HCEC 1CT (cell line): ENCODE data around the gene TUBB.
"Not testable (repeated sequence)": the region's sequence is repeated elsewhere in the genome, so short reads cannot be mapped to it uniquely, and the experiment has no call there.

Experiments
- DNase-seq: peaks from one replicate; pipeline ENCODE4 v3.0.0-alpha.2; 2017

The TUBB gene

DNA sequence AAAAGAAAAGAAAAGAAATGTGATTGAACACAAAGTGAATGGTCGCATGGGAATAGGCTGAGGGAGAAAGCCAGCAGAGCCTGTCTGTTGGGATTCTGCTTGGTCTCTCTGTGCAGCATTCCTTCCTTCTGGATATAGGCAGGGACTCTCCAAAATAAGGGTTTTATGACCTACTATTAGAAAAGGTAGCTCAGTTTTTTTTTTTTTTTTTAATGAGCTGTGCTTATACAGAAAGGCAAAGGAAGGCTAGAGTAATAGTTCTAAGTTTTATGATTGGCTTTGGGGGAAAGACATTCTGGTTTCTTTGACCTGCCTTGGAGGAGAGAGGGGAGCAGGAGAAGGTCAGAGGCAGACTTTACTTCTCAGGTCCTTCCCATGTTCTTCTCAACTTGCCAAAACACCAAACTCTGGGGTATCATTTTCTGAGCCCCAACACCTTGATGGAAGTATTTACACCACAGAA is 43.0 kb downstream of the TUBB start:
- DNase-seq: no peak

GRCh38 chr6:30763618-30764489 is 43.7 kb downstream of the TUBB start:
- DNase-seq: no peak

DNA sequence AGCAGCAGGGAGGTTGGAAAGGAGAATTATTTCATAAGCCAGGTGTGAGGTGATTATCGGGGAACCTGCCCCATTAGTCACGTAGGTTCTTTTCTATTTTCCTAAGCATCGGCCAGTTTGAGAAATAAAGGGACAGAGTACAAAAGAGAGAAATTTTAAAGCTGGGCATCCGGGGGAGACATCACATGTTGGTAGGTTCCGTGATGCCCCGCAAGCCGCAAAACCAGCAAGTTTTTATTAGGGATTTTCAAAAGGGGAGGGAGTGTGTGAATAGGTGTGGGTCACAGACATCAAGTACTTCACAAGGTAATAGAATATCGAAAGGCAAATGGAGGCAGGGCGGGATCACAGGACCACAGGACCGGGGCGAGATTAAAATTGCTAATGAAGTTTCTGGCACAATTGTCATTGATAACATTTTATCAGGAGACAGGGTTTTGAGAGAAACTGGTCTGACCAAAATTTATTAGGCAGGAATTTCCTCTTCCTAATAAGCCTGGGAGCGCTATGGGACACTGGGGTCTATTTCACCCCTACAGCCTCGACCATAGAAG is 44.4 kb downstream of the TUBB start:
- DNase-seq: not testable (repeated sequence)

DNA sequence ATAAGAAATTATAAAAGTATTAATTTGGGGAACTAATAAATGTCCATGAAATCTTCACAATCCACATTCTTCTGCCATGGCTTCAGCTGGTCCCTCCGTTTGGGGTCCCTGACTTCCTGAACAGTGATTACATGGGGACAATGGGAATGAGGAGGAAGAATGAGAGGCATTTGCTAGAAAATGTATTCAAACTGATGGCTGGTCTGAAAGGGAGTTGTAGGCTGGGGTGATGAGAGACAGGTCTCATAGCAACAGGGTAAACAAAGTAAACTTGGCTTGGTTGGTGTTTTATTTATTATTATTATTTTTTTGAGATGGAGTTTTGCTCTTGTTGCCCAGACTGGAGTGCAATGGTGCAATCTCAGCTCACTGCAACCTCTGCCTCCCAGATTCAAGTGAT is 45.3 kb downstream of the TUBB start:
- DNase-seq: not testable (repeated sequence)

DNA sequence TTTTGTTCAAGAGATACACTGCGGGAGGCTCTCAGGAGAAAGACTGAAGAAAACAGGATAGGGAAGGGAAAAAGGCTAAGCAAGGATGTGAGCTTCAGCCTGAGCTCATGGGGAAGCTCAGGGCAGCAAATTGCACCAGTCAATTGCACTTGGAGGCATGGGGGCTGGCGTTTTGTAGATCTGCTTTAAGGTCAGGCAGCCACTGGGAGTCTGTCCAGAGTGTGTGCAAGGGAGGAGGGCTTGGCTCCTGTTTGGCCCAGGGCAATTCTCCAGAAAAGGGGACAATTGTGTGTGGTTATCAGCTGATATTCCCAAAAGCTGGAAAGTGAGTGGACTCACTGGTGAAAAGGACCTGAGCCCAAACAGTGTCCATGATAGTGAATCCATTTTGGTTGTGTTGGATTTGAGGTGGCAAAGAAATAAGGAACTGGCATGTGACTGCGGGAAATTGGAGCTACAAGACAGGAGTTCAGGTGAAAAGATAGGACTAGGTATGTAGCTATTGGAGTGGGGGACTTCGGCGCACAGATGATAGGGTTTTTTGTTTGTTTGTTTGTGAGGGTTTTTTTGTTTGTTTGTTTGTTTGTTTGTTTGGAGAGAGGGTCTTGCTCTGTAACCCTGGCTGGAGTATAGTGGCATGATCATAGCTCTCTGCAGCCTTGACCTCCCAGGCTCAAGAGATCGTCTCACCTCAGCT is 46.5 kb downstream of the TUBB start:
- DNase-seq: no peak

DNA sequence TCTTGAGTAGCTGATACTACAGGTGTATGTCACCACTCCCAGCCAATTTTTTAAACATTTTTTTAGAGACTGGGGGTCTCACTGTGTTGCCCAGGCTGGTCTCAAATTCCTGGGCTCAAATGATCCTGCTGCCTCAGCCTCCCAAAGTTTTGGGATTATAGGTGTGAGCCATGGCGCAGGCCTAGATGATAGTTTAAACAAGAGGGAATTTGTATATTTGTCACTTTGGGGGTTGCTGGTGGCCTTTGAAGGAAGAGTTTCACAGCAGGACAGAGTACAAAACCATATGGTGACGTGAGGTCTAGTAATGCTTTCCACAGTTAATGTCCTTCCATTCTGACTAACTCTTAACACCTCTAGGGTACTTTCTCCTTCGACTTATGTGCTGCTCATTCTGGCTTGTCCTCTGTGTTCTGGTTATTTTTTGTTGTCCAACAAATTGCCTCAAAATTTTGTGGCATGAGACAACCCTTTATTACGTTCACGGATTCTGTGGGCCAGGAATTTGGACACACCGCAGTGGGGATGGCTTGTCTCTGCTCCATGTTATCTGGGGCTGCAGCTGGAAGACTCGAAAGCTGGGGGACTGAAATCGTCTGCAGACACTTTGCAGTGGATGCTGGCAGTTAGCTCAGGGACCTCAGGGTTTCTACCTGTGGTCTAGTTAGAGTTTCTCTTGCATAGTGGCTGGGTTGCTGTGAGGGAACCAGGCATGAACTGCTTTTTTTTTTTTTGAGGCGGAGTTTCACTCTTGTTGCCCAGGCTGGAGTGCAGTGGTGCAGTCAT is 47.2 kb downstream of the TUBB start:
- DNase-seq: no peak

GRCh38 chr6:30767944-30768301 is 47.8 kb downstream of the TUBB start:
- no peak for DNase-seq

DNA sequence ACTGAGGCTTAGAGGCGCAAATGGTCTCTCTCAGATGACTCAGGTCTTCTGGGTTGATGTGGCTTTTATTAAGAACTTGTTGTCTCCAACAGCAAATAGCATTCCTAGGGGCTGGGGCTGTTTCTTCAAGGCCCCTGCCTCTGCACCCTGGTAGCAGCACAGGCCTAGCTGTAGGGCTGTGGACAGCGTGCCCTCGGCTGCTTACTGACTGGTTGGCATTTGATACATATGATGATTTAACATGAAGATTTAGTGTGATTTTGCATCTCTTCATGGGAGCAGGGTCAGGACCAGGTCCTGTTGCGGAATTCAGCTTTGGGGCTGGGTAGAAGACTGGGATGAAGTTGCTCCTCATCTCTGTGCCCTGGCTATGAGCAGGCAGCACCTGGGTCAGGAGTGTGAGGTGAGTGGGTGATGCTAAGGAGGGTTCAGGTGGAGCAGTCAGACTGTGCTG is 48.5 kb downstream of the TUBB start:
- DNase-seq: no peak

GRCh38 chr6:30769088-30769852 is 49.1 kb downstream of the TUBB start:
- peak; percentile 99 for DNase-seq

GRCh38 chr6:30769853-30770524 is 49.8 kb downstream of the TUBB start:
- DNase-seq: no peak

- no peak for DNase-seq
These were observed 50.4 kb downstream of the TUBB start for GRCh38 chr6:30770592-30770991.

DNA sequence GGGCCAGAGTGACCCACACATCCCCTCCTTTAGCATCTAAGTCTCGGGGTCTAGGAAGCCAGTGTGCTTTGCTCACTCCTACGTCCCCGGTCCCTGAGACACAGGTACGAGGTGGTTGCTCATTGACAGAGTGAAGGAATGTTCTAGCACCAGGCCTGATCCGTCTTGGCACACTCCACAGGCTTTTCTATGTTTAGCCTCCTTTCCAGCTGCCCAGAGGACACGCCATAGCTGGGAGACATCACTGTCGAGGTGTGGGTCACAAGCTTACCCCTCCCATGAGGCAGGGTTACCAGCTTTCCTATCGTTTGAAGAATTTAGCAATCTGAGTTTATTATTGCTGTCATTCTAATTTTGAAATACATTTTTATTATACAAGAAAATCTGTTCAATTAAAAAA is 54.5 kb downstream of the TUBB start:
- DNase-seq: no peak
